ENCODE data around the gene MIDN.
"Not testable (repeated sequence)": the region's sequence is repeated elsewhere in the genome, so short reads cannot be mapped to it uniquely, and the experiment has no call there.

MIDN gene

DNA sequence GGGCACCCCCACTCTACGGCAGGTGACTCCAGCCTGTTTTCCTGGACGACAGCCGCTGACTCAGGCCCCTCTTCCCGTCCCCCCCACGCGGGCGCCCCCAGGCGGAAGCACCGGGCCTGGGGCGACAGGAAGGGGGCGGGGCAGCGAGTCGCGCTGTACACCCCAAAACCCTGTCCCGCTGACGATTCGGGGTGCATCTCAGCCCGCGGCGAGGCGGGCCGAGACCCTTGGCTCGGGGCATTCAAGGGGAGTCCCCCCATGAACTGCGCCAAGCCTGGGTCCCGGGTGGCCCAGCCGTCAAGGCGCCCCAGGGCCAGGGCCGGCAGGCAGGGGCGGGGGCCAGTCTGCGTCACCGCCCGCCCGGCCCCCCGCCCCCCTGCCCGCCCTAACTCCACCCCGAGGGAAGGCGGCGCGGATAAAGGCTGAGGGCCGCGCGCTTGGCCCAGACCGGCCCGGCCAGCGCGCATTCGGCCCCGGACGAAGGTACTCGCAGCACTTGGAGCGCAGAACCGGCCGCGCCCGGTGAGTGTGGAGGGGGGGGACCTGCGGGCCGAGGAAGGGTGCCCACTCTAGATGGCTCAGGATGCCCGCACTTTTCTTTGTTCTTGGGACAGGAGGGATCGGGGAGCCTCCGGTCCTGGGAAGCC, at the start of gene MIDN:
MIDN (plus strand) TSS at position 445 of the 647 bp plus-strand sequence. CDS start 1,714 bp downstream, outside the sequence.
- DNase-seq (ENCODE audit: low read depth in 2 of 3, low spot score in 2 of 3): peak in 1 of 3 experiments; percentile 57

DNA sequence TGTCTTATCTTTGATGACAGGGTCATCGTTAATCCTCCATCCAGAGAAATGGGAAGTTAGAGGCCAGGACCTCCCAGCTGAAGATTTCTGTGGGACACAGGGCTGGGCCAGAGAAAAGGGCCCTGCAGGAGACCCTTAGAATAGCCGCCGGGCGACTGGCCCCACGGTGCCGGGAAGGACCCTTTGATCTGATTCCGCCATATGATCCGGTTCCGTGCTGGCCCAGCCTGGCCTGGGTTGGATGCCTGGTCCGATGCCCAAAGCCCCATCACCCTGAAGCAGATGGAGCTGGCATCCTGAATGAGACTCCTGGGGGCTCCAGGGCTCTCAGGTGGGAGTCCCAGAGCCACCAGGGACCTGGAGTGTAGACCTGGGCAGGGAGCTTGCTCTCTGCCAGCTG, 48.9 kb upstream of the MIDN start:
- DNase-seq (ENCODE audit: low read depth in 2 of 3, low spot score in 2 of 3): no peak

DNA sequence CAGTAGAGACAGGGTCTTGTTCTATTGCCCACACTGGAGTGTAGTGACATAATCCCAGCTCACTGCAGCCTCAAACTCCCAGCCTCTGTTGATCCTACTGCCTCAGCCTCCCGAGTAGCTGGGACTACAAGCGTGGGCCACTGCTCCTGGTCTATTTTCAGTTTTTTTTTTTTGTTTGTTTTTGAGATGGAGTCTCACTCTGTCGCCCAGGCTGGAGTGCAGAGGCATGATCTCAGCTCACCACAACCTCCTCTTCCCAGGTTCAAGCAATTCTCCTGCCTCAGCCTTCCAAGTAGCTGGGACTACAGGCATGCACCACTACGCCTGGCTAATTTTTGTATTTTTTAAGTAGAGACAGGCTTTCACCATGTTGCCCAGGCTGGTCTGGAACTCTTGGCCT, 47.8 kb upstream of the MIDN start:
- DNase-seq (ENCODE audit: low read depth in 2 of 3, low spot score in 2 of 3): not testable (repeated sequence)

DNA sequence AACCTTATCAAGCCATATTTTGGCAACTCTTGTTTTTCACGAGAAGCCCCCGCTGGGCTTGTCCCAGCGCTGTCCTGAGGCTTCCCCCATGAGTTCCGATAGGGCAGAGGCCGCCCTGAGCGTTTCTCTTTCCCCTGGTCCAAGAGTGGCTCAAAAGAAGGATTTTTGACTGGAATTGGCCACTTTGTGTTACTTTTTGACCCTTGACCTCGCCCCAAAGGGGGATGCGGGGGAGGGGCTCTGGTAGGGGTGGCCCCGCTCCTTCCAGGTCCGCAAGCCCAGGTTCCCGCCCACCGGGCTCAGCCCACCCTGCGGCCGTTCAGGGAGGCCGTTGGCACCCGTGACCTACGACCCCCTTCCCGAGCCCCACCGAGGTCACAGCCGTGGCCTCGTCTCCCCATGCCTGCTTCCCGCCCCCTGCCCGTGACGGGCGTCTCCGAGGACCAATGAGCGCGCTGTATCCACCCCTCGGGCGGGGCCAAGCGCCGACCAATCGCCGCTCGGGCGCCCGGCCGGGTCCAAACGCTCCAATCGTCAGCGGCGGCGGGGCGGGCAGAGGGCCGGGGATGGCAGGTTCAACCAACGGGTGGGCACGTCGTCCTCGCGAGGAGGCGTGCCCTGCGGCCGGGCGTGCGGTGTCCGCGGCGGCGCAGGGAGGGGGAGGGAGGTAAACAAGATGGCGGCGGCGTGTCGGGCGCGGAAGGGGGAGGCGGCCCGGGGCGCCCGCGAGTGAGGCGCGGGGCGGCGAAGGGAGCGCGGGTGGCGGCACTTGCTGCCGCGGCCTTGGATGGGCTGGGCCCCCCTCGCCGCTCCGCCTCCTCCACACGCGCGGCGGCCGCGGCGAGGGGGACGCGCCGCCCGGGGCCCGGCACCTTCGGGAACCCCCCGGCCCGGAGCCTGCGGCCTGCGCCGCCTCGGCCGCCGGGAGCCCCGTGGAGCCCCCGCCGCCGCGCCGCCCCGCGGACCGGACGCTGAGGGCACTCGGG, 43.0 kb upstream of the MIDN start, which contains the start of gene STK11:
STK11 (plus strand) TSS at position 665 of the 986 bp plus-strand sequence. CDS start 1,136 bp downstream, outside the sequence.
- peak; percentile 99 to 100 (median 100) for DNase-seq (ENCODE audit: low read depth in 2 of 3, low spot score in 2 of 3)

DNA sequence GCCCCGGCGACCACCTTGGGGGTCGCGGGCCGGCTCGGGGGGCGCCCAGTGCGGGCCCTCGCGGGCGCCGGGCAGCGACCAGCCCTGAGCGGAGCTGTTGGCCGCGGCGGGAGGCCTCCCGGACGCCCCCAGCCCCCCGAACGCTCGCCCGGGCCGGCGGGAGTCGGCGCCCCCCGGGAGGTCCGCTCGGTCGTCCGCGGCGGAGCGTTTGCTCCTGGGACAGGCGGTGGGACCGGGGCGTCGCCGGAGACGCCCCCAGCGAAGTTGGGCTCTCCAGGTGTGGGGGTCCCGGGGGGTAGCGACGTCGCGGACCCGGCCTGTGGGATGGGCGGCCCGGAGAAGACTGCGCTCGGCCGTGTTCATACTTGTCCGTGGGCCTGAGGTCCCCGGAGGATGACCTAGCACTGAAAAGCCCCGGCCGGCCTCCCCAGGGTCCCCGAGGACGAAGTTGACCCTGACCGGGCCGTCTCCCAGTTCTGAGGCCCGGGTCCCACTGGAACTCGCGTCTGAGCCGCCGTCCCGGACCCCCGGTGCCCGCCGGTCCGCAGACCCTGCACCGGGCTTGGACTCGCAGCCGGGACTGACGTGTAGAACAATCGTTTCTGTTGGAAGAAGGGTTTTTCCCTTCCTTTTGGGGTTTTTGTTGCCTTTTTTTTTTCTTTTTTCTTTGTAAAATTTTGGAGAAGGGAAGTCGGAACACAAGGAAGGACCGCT, 42.1 kb upstream of the MIDN start:
- no peak for DNase-seq (ENCODE audit: low read depth in 2 of 3, low spot score in 2 of 3)

DNA sequence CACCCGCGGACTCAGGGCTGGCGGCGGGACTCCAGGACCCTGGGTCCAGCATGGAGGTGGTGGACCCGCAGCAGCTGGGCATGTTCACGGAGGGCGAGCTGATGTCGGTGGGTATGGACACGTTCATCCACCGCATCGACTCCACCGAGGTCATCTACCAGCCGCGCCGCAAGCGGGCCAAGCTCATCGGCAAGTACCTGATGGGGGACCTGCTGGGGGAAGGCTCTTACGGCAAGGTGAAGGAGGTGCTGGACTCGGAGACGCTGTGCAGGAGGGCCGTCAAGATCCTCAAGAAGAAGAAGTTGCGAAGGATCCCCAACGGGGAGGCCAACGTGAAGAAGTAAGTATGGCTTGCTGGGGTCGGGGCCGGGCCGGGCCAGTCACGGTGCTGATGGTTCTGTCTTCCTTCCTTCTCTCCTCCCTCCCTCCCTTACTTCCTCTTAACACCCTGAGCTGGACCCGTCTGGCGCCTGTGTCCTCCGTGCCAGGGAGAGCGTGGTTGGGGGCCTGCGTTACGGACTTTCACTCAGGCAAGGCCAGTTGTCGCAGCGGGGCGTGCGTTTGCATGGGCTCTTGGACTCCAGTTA, 41.4 kb upstream of the MIDN start:
- DNase-seq (ENCODE audit: low read depth in 2 of 3, low spot score in 2 of 3): no peak

DNA sequence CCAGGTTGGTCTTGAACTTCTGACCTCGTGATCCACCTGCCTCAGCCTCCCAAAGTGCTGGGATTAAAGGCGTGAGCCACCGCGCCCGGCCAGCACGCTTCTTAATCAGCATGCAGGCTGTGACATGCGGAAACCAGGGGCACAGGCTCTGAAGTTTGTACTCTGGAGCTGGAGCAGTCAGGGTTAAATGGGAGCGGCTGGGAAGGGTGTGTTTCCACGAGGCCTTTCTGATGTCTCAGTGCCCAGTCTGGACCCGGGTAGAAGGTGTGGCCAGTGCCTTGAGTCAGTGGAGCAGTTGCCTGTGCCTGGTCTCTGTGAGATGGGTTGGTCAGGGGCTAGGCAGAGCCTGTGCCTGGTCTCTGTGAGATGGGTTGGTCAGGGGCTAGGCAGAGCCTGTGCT, 39.6 kb upstream of the MIDN start:
- not testable (repeated sequence) for DNase-seq (ENCODE audit: low read depth in 2 of 3, low spot score in 2 of 3)

DNA sequence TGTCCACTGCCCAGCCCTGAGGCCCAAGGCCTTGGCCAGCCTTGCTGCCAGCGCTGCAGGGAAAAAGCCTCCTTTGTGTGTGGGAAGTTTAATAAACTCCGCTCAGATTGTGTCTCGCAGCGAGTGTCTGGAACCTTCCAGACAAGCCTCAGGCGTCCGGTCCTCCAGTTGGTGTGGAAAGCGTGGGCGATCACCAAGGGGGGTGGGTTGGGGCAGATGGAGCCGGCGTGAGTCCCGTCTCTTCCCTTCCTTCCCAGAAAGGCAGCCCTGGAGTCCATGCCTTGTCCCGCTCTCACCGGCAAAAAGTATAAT, 38.2 kb upstream of the MIDN start:
- no peak for DNase-seq (ENCODE audit: low read depth in 2 of 3, low spot score in 2 of 3)

DNA sequence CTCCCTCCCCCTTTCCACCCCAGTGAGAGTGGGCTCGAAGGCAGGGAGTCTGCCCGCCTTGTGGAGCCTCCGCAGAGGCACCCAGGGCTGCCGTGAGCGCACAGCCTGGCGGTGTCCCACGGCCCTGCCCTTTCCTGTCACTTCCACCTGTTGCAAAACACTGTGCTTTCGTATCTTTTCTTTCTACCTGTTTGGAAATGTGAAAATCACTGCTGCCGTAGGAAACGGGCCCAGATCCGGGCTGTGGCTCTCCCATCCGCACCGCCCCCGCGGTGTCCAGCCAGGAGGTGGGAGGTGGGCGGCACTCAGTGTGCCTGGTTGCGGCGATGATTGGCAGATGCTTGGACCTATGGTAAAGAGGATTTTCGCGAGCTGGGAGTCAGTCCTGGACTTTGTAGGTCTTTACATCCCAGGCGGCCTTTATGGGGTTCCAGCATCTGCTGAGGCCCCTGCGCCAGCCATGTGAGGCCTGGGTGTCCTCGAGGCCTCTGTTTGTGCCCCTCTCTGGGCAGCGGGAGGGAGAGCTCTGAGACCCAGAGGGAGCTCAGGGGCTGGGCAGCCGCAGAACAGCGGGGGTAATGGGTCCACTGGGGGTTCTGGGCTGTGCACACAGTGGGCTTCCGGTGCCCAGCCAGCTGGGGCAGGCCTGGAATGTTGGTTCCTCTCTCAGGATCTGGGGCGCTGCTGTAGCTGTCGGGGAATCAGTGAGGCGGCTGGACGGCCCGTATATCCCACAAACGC, 36.7 kb upstream of the MIDN start:
- no peak for DNase-seq (ENCODE audit: low read depth in 2 of 3, low spot score in 2 of 3)

DNA sequence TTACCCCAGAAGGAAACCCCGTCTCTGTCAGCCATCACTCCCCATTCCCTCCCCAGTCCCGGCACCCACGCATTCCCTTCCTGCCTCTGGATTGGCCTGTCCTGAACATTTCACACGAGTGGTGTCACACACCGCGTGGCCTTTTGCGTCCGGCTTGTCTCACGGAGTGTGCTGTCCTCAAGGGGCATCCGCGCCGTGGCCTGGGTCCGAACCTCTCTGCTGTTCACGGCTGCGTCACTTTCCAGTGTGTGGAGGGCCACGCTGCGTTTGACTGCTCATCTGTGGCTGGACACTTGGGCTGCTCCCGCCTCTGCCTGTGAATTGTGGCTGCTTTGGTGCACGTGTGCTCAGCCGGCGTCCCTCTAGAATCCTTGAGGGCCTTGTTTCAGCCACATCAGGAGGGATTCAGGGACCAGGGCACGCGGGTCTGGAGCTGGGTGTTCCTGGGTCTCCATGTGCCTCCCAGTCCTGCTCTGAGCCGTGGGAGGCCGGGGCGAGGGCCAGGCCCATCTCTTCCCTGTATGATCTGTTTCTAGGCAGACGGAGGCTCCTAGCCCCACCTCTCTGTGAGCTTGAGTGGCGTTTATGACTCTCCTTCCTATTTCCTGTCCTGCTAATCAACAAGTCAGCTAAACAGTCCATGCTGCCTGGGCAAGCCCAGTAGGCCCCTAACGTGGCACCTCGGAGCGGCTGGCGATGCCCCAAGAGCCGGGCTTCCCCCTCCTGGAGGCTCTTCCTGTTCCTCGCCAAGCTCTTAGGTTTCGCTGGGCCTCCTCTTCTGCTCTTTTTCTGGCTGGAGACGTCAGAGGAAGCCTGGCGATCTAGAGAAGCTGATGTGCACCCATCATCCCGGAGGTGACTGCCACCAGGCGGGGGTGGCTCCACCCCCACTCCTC, 34.7 kb upstream of the MIDN start:
- DNase-seq (ENCODE audit: low read depth in 2 of 3, low spot score in 2 of 3): no peak

DNA sequence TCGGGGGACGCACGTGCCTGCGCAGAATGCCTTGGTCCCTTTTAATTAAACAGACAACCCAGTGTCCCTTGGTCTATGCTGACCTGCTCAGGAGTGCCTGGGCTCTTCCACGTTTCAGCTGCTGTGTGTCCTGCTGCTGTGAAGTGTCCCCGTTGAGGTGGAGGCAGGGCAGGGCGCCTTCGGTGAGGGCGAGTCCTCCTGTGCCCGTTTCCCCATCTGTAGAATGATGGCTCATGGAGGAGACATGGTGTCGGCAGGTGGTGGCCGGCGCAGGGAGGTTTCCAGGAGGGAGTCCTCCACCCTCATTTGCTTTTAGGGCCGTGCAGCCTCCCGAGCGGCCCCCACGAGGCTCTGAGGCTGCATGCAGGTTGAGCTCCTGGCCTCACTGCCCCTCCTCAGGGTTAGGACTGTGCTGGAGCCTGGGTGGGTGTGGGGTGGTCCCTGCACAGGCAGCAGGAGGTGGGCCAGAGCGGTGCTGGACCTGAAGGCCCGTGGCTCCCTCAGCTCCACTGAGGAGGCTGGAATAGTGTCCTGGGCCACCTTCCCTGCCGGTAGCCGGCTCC, 34.0 kb upstream of the MIDN start:
- no peak for DNase-seq (ENCODE audit: low read depth in 2 of 3, low spot score in 2 of 3)

DNA sequence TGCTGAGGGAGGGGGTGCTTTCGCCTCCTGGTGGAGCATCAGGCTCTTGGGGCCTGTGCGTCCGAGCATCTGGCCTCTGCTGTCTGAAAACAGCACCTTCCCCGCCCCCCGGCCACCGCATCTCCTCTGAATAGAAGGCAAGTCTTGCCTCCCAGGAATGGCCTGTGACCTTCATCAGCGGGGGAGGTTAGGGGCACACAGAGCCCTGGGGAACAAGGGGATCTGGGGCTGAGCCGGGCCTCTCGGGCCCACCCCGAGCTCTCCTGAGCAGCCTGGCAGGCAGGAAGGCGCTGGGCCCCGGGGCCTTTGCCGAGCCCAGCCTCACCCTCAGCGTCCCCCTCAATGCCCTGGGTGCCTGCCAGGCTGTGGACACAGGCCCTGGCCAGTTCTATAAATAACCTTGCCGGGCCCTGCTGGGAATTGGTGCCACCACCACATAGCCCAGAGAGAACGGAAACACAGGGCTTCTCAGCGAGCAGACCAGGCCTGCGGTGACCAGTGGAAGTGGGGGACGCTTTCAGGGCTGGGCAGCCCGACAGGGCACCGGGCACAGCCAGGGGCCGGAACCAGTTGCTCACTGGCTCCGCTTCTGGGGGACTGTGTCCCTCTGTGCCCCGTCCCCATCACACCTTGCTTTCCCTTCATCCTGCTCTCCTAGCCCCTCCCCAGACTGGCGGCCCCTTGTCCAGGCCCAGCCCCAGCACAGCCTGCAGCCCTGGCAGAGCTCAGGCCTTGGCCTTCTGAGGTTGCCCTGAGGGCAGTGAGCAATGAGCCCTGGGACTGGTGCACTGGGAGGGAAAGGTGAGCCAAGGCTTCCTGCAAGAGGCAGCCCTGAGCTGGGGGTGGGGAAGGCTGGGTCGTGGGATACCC, 33.3 kb upstream of the MIDN start:
- no peak for DNase-seq (ENCODE audit: low read depth in 2 of 3, low spot score in 2 of 3)

DNA sequence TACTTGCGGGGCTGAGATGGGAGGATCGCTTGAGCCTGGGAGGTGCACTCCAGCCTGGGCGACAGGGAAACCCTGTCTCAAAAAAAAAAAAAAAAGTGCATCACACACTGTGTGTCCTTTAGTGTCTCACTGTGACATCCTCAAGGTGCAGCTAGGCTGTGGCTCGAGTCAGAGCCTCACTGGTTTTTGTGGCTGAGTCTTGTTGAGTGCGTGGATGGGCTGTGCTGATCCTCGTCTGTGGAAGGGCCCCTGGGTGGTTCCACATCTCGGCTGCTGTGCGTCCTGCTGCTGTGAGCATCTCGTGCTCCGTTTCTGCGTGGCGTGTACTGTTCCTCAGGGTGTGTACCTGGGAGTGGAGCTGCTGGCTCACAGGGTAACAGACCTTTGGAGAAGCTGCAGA, 31.6 kb upstream of the MIDN start:
- DNase-seq (ENCODE audit: low read depth in 2 of 3, low spot score in 2 of 3): no peak

DNA sequence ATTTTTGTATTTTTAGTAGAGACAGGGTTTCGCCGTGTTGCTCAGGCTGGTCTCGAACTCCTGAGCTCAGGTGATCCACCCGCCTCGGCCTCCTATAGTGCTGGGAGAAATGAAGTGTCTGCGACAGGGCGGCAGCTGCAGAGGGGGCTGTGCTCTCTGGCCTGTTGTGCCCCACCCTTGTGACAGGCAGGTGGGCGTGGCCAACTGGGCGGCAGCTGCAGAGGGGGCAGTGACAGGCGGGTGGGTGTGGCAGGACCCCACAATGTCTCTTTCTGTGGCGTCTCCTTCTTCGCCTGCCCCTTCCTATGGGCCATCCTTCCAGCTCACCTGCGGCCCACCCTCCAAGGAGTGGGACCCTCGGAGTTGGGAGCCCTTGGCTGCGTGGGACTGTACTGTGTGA, 31.0 kb upstream of the MIDN start:
- DNase-seq (ENCODE audit: low read depth in 2 of 3, low spot score in 2 of 3): no peak

DNA sequence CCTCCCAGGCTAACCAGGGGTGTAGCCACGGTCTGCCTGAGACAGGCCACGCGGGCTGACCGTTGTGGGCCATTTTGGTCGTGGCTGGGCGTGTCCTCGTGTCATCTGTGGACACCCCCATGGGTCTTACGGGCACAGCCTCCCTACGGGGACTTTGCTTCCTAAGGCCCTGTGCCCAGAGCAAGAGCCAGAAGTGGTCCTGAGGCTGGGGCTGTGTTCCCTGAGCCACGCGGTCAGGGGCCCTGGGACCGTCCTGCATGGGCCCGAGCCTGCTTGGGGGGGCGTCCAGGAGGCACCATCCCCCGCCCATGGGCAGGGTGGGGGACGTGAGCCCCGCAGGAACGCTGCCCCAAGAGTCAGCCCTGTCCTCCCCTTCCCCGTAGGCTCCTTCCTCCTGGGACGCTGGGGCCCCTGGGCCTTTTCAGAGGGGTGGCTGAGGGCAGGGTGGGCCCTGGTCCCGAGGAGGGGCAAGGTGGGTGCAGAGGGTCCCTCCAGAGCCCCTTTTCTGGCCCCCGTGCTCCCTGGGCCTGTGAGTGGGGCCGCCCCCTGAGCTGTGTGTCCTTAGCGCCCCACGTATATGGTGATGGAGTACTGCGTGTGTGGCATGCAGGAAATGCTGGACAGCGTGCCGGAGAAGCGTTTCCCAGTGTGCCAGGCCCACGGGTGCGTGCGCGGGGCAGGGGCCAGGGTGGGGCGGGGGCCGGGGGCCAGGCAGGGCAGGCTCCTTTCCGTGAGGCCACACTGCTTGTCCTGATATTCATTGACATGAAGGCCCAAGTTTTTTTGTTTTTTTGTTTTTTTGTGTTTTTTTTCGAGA, 29.4 kb upstream of the MIDN start:
- no peak for DNase-seq (ENCODE audit: low read depth in 2 of 3, low spot score in 2 of 3)

DNA sequence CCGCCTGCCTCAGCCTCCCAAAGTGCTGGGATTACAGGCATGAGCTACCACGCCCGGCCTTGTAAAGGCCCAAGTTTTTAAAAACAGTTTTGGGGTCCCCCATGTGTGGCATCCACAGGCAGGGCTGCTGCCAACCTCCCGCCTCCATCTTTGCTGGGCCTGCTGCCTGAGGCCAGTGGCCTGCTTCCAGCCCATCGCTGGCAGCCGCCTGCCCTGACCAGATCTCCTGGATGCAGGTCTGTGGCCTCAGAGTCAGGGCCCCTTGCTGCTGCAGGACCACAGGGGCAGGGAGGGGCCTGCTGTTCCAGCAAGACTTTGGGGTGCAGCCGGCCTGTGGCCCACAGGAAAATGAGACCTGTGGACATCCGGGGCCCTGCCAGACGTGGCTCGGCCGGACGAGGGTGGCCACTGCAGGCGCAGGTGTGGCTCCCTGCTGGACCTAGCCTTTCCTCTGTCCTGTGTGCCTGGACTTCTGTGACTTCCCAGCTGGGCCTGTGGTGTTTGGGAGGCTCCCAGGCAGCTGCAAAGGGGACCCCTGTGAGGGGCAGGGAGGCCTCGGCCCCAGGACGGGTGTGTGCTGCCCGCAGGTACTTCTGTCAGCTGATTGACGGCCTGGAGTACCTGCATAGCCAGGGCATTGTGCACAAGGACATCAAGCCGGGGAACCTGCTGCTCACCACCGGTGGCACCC, 28.5 kb upstream of the MIDN start:
- DNase-seq (ENCODE audit: low read depth in 2 of 3, low spot score in 2 of 3): no peak

DNA sequence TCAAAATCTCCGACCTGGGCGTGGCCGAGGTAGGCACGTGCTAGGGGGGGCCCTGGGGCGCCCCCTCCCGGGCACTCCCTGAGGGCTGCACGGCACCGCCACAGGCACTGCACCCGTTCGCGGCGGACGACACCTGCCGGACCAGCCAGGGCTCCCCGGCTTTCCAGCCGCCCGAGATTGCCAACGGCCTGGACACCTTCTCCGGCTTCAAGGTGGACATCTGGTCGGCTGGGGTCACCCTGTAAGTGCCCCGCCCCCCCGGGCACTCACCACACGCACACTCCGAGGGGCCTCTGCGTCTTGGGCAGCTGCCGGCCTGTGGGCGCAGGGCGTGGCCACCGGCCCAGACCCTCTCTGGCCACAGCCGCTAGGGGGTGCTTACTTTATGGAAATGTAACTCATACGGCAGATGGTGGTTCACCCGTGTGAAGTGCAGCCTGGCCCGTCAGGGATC, 27.9 kb upstream of the MIDN start:
- no peak for DNase-seq (ENCODE audit: low read depth in 2 of 3, low spot score in 2 of 3)
